HG02642 (cell line): ENCODE data around the gene CEP164.

ENCODE experiments used
- ATAC-seq: cut with Tn5 transposase; IDR thresholded peaks from one replicate; pipeline ENCODE4 v1.9.1; 2021; ENCODE audit warnings: mild to moderate bottlenecking; ENCODE audit not compliant: unreplicated experiment, poor library complexity

The CEP164 gene

GRCh38 chr11:117356126-117356890, 28.7 kb downstream of the CEP164 start:
- no peak for ATAC-seq

- ATAC-seq: no peak
Observed at GRCh38 chr11:117361432-117361831, 33.8 kb downstream of the CEP164 start.

GRCh38 chr11:117366248-117366647, 38.6 kb downstream of the CEP164 start:
- no peak for ATAC-seq

GRCh38 chr11:117366875-117367274, 39.2 kb downstream of the CEP164 start:
- no peak for ATAC-seq

- ATAC-seq: no peak
Observed at GRCh38 chr11:117369534-117369933, 41.9 kb downstream of the CEP164 start.

GRCh38 chr11:117371453-117371852, 43.8 kb downstream of the CEP164 start:
- ATAC-seq: no peak

- no peak for ATAC-seq
Observed at GRCh38 chr11:117374316-117375055, 46.8 kb downstream of the CEP164 start.

GRCh38 chr11:117375960-117376359, 48.3 kb downstream of the CEP164 start:
- no peak for ATAC-seq

GRCh38 chr11:117376517-117376916, 48.9 kb downstream of the CEP164 start:
- ATAC-seq: no peak

GRCh38 chr11:117378976-117379865, 51.6 kb downstream of the CEP164 start:
- ATAC-seq: no peak

- no peak for ATAC-seq
Observed at GRCh38 chr11:117380676-117381075, 53.0 kb downstream of the CEP164 start.

- ATAC-seq: no peak
Observed at GRCh38 chr11:117381481-117382387, 54.1 kb downstream of the CEP164 start.

GRCh38 chr11:117382746-117383145, 55.1 kb downstream of the CEP164 start:
- ATAC-seq: no peak

- no peak for ATAC-seq
Observed at GRCh38 chr11:117384045-117384444, 56.4 kb downstream of the CEP164 start.

- no peak for ATAC-seq
Observed at GRCh38 chr11:117385471-117385870, 57.8 kb downstream of the CEP164 start.

GRCh38 chr11:117385906-117386305, 58.3 kb downstream of the CEP164 start:
- ATAC-seq: no peak

GRCh38 chr11:117387992-117388755, 60.5 kb downstream of the CEP164 start:
- ATAC-seq: no peak

GRCh38 chr11:117390743-117391142, 63.1 kb downstream of the CEP164 start:
- no peak for ATAC-seq

GRCh38 chr11:117391181-117391580, 63.5 kb downstream of the CEP164 start:
- ATAC-seq: no peak
